Neural crest cell (in vitro differentiated cells): ENCODE measurements around the gene NHLH2. TPM values are rescaled to one million over a fixed set of nuclear protein-coding genes. Genes with fewer than 3 reads are reported as not detected.

Experiments
- DNase-seq: peaks from one replicate; pipeline ENCODE4 v3.0.0; 2021; ENCODE audit warnings: low read depth, mixed read lengths, low spot score
- H3K27ac Mint-ChIP-seq: one replicate; pipeline ENCODE4 v1.8.0; 2021; ENCODE audit warnings: mild to moderate bottlenecking, mixed read lengths; ENCODE audit not compliant: unreplicated experiment
- H3K27me3 Mint-ChIP-seq: 2 replicates; pipeline ENCODE4 v1.8.0; 2021; ENCODE audit warnings: low read depth, mild to moderate bottlenecking, mixed read lengths
- H3K36me3 Mint-ChIP-seq: 2 replicates; pipeline ENCODE4 v1.8.0; 2021; ENCODE audit warnings: low read depth, mild to moderate bottlenecking, mixed read lengths
- H3K4me1 Mint-ChIP-seq: 2 replicates; pipeline ENCODE4 v1.8.0; 2021; ENCODE audit warnings: mixed read lengths
- H3K4me3 Mint-ChIP-seq: one replicate; pipeline ENCODE4 v1.8.0; 2021; ENCODE audit warnings: mild to moderate bottlenecking, mixed read lengths
- H3K9me3 Mint-ChIP-seq: 2 replicates; pipeline ENCODE4 v1.8.0; 2021; ENCODE audit warnings: mixed read lengths
- total RNA-seq: library from RNA; stranded (reverse); gene quantifications from 2 replicates; pipeline ENCODE4 v1.2.1, GENCODE V29; 2021
- TF ChIP-seq, protein P1 (sequence below): fragments of 200-600 bp; sonication (generic); conservative IDR thresholded peaks from 2 replicates; pipeline ENCODE4 v1.5.0; 2021; ENCODE audit warnings: antibody characterized with exemption, mild to moderate bottlenecking

NHLH2 gene
- total RNA-seq, 1 donor from 2014 or later: 8.4 TPM

- Mint-ChIP-seq H3K27me3 (no peaks in the 10 kb centered on the region), H3K27ac (no peak overlapping the region), H3K9me3 (peaks cover 2% of the 10 kb centered on the region), H3K4me3 (no peak overlapping the region), H3K36me3 (peaks cover under 1% of the 10 kb centered on the region), H3K4me1 (peaks cover 26% of the 10 kb centered on the region)
- TF ChIP-seq, protein P1, sequence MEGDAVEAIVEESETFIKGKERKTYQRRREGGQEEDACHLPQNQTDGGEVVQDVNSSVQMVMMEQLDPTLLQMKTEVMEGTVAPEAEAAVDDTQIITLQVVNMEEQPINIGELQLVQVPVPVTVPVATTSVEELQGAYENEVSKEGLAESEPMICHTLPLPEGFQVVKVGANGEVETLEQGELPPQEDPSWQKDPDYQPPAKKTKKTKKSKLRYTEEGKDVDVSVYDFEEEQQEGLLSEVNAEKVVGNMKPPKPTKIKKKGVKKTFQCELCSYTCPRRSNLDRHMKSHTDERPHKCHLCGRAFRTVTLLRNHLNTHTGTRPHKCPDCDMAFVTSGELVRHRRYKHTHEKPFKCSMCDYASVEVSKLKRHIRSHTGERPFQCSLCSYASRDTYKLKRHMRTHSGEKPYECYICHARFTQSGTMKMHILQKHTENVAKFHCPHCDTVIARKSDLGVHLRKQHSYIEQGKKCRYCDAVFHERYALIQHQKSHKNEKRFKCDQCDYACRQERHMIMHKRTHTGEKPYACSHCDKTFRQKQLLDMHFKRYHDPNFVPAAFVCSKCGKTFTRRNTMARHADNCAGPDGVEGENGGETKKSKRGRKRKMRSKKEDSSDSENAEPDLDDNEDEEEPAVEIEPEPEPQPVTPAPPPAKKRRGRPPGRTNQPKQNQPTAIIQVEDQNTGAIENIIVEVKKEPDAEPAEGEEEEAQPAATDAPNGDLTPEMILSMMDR: no peak
- DNase-seq: no peak
Measured at GRCh38 chr1:115791816-115792215, 49.1 kb downstream of the NHLH2 start.

DNA sequence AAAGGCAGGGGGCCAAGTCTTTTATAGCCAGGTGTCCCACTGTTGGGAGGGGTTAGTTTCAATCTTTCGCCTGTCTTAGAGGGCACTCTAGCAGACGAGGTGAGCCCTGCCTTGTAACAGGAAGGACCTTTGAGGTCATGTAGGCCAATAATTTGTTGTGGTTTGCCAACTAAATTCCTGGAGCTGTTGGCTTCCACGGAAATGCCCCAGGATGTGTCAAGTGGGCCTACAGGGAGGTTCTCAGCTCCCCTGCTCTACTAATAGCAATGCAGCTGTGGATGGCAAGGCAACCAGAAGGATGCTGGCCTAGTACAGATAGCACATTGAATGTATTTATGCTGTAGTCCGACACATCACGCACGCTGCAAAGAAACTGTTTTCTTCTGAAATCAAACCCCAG is 50.1 kb downstream of the NHLH2 start:
- TF ChIP-seq, protein P1: no peak
- Mint-ChIP-seq H3K27me3 (no peaks in the 10 kb centered on the region), H3K9me3 (peaks cover 2% of the 10 kb centered on the region), H3K4me1 (peaks cover 19% of the 10 kb centered on the region), H3K36me3 (peaks cover 3% of the 10 kb centered on the region), H3K27ac (no peak overlapping the region), H3K4me3 (no peak overlapping the region)
- no peak for DNase-seq

DNA sequence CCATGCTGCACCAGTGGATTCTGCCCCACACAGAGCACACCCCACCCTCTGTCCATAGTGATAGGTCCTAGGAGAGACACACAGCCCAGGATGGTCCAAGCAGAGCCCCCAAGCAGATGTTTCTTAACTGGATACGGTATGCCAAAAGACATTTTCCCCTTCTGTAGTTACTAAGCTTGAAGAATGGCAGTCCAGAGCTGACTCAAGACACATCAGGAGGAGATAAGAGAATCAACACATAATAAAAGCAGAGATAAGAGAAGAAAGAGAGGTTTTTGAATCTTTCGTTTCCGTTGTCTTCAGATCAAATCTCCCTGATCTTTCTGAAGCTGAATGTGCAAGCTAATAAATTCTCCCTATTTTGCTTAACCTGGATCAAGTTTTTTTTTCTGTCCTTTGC is 50.6 kb downstream of the NHLH2 start:
- Mint-ChIP-seq H3K9me3 (peaks cover 2% of the 10 kb centered on the region), H3K27ac (no peak overlapping the region), H3K4me1 (peaks cover 15% of the 10 kb centered on the region), H3K36me3 (peaks cover 3% of the 10 kb centered on the region), H3K4me3 (no peak overlapping the region), H3K27me3 (no peaks in the 10 kb centered on the region)
- TF ChIP-seq, protein P1: no peak
- no peak for DNase-seq

Other genes starting within 250 kb of the NHLH2 start
- gene VANGL1, start 199.2 kb downstream of the NHLH2 start, total RNA-seq: 5.4 and 6.6 TPM in 2 replicates
- 0.11 and 0.12 TPM in 2 replicates for gene CASQ2, start 72.4 kb downstream of the NHLH2 start, total RNA-seq
- 1.8 and 2.3 TPM in 2 replicates for gene SLC22A15, start 135.4 kb upstream of the NHLH2 start, total RNA-seq